Measurements from ENCODE around the gene COL4A2. TPM values are rescaled to one million over a fixed set of nuclear protein-coding genes. Genes with fewer than 3 reads are reported as not detected.
A peak's percentile ranks its signal among the peaks of the same experiment; 100 is the strongest.

The COL4A2 gene
- total RNA-seq, 1 experiment from 2014 or later, result 177 TPM

- no peak for DNase-seq (ENCODE audit: low spot score)
Observed at GRCh38 chr13:110454956-110455355, 147.9 kb downstream of the COL4A2 start.

GRCh38 chr13:110455444-110455843, 148.4 kb downstream of the COL4A2 start:
- no peak for DNase-seq (ENCODE audit: low spot score)

- DNase-seq (ENCODE audit: low spot score), result peak; percentile 84
Observed at GRCh38 chr13:110455941-110456340, 148.9 kb downstream of the COL4A2 start.

DNA sequence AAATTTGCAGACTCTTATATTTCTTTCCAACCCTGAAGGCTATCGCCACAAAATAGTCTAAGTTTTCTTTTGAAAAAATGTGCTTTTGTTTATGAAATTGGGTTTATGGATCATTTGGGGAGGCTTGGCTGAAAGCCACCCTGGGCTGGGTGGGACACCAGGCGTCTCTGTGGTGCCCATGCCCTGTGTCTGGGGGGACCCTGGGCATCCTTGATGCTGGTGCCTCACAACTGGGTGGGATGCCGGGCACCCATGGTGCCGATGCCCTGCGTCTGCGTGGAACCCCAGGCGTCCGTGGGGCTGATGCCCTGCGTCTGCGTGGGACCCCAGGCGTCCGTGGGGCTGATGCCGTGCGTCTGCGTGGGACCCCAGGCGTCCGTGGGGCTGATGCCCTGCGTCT, 149.5 kb downstream of the COL4A2 start:
- DNase-seq (ENCODE audit: low spot score), result no peak

DNA sequence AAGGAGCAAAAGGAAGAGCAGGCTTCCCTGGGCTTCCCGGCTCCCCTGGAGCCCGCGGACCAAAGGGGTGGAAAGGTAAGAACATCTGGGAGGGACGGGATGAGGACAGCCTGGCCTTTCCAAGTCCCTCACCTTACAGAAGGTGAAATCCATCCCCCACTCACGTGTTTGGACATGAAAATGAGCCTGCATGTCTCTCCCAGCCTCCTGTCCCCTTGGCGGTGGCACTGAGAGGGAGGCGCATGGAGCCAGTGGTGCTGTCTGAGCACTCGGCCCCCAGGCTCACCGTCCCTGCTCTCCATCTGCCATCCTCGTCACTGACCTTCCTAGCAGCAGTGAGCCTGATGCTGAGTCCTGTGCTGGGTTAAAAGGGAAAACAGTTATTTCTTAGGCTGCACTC, 150.3 kb downstream of the COL4A2 start:
- no peak for DNase-seq (ENCODE audit: low spot score)

- no peak for DNase-seq (ENCODE audit: low spot score)
Observed at GRCh38 chr13:110458017-110458416, 150.9 kb downstream of the COL4A2 start.

DNA sequence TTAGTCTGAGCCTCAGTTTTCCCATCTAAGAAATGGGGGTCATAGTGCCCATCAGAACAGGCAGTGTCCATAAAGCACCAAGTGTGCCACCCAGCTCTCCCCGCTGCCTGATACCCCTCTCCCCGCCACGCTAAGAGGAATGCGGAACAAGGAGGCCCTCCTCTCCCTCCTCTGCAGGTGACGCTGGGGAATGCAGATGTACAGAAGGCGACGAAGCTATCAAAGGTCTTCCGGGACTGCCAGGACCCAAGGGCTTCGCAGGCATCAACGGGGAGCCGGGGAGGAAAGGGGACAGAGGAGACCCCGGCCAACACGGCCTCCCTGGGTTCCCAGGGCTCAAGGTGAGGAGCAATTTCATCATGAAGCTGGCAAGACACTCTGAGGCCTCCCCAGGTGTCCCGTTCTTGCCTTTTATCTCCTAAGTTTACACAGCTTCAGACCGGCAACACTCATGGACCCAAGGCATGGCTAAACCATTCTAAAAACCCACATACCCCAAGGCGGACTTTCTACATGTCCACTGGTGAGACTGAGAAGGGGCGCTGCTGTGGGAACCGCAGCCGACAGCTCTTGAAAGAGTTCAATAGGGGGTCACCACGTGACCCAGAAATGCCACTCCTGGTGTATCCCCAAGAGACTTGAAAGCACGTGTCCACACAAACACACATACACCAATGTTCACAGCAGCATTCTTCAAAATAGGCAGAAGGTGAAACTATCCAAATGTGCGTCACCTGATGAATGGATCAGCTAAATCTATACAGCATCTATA, 151.7 kb downstream of the COL4A2 start:
- DNase-seq (ENCODE audit: low spot score), result no peak

DNA sequence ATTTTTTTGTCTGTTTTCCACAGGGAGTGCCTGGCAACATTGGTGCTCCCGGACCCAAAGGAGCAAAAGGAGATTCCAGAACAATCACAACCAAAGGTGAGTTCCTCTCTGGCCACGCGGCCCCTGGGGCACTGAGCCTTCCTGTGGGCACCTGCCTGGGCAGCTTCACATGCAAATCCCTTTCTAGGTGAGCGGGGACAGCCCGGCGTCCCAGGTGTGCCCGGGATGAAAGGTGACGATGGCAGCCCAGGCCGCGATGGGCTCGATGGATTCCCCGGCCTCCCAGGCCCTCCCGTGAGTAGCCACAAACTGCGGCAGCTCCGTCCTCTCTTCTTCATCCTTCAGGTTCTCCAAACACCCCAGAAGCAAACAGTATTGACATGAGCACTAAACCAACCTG, 155.0 kb downstream of the COL4A2 start:
- no peak for DNase-seq (ENCODE audit: low spot score)

GRCh38 chr13:110463156-110463555, 156.1 kb downstream of the COL4A2 start:
- DNase-seq (ENCODE audit: low spot score), result no peak

- DNase-seq (ENCODE audit: low spot score), result no peak
Observed at GRCh38 chr13:110463871-110464510, 156.9 kb downstream of the COL4A2 start.

GRCh38 chr13:110464556-110465333, 157.7 kb downstream of the COL4A2 start:
- DNase-seq (ENCODE audit: low spot score), result no peak

GRCh38 chr13:110465696-110466095, 158.6 kb downstream of the COL4A2 start:
- DNase-seq (ENCODE audit: low spot score), result no peak

DNA sequence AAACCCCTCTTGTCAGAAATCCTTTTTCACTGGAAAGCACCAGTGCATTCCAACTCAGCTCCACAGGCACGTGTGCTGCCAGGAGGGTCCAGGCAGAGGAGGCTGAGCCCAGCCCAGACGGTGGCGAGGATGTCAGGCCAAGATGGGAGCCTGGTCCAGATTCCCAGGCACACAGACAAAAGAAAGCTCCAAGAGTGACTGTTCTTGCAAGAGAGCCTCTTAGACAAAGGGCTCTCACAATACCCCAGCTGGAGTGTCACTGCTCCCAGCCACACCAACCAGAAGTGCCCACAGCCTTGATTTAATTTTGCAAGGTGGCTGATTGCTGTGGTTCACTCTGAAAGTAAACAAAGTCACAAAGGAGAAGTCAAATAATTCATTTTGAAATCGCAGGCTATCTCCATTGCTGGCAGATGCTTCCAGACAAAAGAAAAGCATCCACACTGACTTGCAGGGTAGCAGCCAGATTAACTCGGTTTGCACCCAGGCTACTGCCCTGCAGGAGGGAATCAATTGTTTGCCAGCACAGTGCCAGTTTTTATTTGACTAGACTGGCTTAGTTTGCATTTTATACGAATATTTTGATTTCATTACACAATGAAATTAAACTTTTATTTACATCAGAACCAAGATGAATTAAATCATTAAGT, 159.3 kb downstream of the COL4A2 start:
- DNase-seq (ENCODE audit: low spot score), result no peak

DNA sequence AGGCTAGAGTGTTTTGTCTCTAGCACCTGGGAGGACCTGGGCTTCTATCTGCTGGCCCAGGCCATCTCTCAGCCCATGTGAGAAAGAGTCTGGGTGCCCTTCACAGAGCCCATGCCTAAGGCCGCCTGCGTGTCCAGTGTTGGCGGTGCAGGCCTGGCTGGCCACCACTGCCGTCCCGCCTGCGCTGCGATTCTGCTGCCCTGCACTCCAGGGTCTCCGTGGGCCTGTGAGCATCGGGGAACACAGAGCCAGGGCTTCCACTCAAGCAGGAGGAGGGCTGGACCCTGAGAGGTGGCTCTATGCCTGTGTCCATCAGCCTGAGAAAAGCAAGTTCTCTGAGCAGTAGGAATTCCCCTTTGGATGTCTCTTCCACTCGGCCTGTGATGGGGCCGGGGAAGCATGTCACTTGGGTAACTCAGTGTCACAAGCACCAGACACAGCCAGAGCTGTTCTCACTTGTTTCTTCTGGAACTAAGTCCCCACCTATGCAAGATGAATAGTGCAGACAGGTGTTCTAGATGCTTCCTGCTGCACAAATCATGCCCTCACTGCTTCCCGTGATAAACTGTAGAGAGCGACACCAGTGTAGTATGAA, 160.5 kb downstream of the COL4A2 start:
- no peak for DNase-seq (ENCODE audit: low spot score)

GRCh38 chr13:110468986-110469495, 162.0 kb downstream of the COL4A2 start:
- no peak for DNase-seq (ENCODE audit: low spot score)

DNA sequence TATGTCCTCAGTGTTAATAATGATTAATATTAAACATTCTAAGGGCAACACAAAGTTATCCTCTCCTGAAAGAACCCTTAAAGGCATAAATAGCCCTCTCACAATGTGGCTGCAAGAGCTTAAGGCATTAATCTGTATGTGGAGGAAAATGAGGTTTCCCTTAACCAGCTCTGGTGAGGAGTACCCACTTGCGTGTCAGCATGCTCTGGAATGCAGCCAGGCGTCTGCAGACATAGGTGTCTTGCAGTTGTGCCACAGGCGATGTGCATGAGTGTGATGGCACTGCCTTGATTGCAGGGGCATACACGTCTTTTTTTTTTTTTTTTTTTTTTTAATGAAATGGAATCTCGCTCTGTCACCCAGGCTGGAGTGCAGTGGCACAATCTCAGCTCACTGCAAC, 162.5 kb downstream of the COL4A2 start:
- DNase-seq (ENCODE audit: low spot score), result no peak

GRCh38 chr13:110470272-110471009, 163.4 kb downstream of the COL4A2 start:
- DNase-seq (ENCODE audit: low spot score), result no peak

DNA sequence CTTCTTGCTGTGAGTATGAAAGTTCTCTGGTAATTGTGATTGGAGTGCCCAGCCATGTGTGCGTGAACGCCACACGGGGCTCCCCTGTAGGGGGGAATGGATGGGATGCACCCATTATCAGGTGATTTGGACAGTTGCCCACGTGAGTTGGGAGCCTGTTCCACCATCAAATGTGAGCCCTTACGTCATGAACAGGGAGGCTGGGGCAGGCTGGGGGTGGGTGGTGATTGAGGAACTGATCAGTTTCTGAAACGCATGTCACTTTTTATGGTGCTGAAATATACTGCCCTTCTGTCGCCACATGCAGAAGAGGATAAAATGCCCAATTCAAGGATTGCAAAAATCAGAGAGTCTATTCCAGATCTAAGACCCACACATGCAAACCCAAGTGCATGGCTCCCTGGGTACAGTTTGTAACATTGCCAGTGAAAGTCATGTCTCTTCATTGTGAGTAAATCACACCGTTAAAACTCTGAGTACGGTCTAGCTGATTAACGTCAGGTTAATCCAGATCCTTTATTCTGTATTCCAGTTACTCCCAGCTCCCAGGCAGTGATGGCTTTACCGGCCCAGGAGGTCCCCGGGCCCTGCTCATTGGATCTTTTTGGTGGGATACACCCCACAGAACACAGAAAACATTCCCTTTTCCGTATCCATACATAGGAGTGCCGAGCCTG, 164.2 kb downstream of the COL4A2 start:
- no peak for DNase-seq (ENCODE audit: low spot score)

- DNase-seq (ENCODE audit: low spot score), result peak; percentile 46
Observed at GRCh38 chr13:110471833-110472162, 164.7 kb downstream of the COL4A2 start.

DNA sequence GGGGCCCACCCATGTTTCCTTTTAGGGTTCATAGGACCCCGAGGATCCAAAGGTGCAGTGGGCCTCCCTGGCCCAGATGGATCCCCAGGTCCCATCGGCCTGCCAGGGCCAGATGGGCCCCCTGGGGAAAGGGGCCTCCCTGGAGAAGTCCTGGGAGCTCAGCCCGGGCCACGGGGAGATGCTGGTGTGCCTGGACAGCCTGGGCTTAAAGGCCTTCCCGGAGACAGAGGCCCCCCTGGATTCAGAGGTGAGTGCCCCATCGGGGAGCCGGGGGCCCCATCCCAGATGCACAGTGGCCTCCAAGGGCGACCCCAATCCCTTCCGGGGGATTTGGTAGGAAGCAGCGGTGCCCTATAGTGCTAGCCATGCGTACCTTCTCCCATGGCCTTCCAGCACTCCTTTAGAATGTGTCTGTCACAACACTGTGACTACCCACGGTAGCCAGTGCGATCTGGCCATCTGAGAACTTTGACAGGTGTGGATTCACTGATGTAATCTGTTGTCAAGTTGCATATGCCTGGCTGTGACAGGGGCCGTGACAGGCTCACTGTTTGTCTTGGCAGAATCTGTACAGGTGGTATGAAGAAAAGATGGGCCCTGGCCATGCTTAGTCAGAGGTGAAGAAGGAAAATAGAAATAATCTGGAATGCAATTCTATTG, 165.9 kb downstream of the COL4A2 start:
- DNase-seq (ENCODE audit: low spot score), result no peak
